Astrocyte (in vitro differentiated cells and primary cell): ENCODE measurements around the gene SRGAP1. TPM values are rescaled to one million over a fixed set of nuclear protein-coding genes. Genes with fewer than 3 reads are reported as not detected.

Source experiments
- DNase-seq: peaks from one replicate; pipeline ENCODE4 v3.0.0-alpha.2; 2010; ENCODE audit warnings: low read depth
- FAIRE-seq: peaks from 2 replicates; lab custom pipeline; 2011; peaks lifted over from hg19 to GRCh38; lab: Jason Lieb, UNC
- H2AFZ ChIP-seq: 2 replicates; pipeline ENCODE4 v1.6.0; 2012; ENCODE audit warnings: low read depth, low read length, inconsistent platforms
- H3K27ac ChIP-seq: 2 replicates; pipeline ENCODE4 v1.5.1; 2011; ENCODE audit warnings: low read depth, low read length, inconsistent platforms
- H3K27me3 ChIP-seq: 2 replicates; pipeline ENCODE4 v1.6.0; 2011; ENCODE audit warnings: low read length, inconsistent platforms; ENCODE audit not compliant: insufficient read depth
- H3K36me3 ChIP-seq: 2 replicates; pipeline ENCODE4 v1.5.1; 2011; ENCODE audit warnings: low read length, inconsistent platforms; ENCODE audit not compliant: insufficient read depth
- H3K4me1 ChIP-seq: 2 replicates; pipeline ENCODE4 v1.5.1; 2011; ENCODE audit warnings: low read length, inconsistent platforms; ENCODE audit not compliant: insufficient read depth
- H3K4me2 ChIP-seq: 2 replicates; pipeline ENCODE4 v1.6.0; 2012; ENCODE audit warnings: low read length, inconsistent platforms
- H3K4me3 ChIP-seq: 2 replicates; pipeline ENCODE4 v1.5.1; 2011; ENCODE audit warnings: low read depth, mild to moderate bottlenecking, low read length, inconsistent platforms; ENCODE audit not compliant: insufficient read depth
- H3K79me2 ChIP-seq: 2 replicates; pipeline ENCODE4 v1.6.0; 2012; ENCODE audit warnings: mild to moderate bottlenecking, low read length, inconsistent platforms; ENCODE audit not compliant: insufficient read depth
- H3K9ac ChIP-seq: 2 replicates; pipeline ENCODE4 v1.6.0; 2012; ENCODE audit warnings: mild to moderate bottlenecking, low read length, inconsistent platforms
- H3K9me3 ChIP-seq: 2 replicates; pipeline ENCODE4 v1.5.1; 2012; ENCODE audit warnings: low read depth, mild to moderate bottlenecking, low read length, inconsistent platforms; ENCODE audit not compliant: insufficient read depth
- H4K20me1 ChIP-seq: 2 replicates; pipeline ENCODE4 v1.6.0; 2012; ENCODE audit warnings: low read length, inconsistent platforms; ENCODE audit not compliant: insufficient read depth
- H3K27ac Mint-ChIP-seq: one replicate; pipeline ENCODE4 v1.8.0; 2021; ENCODE audit warnings: mild to moderate bottlenecking, mixed read lengths; ENCODE audit not compliant: unreplicated experiment
- H3K27me3 Mint-ChIP-seq: one replicate; pipeline ENCODE4 v1.8.0; 2021; ENCODE audit warnings: low read depth, mixed read lengths; ENCODE audit not compliant: unreplicated experiment
- H3K36me3 Mint-ChIP-seq: one replicate; pipeline ENCODE4 v1.8.0; 2021; ENCODE audit warnings: low read depth, mixed read lengths; ENCODE audit not compliant: unreplicated experiment
- H3K4me1 Mint-ChIP-seq: one replicate; pipeline ENCODE4 v1.8.0; 2021; ENCODE audit warnings: low read depth, mixed read lengths; ENCODE audit not compliant: unreplicated experiment
- H3K4me3 Mint-ChIP-seq: one replicate; pipeline ENCODE4 v1.8.0; 2021; ENCODE audit warnings: mild to moderate bottlenecking, moderate library complexity, mixed read lengths; ENCODE audit not compliant: unreplicated experiment
- H3K9me3 Mint-ChIP-seq: one replicate; pipeline ENCODE4 v1.8.0; 2021; ENCODE audit warnings: mild to moderate bottlenecking, mixed read lengths; ENCODE audit not compliant: unreplicated experiment
- CTCF ChIP-seq: IDR thresholded peaks from 2 replicates; pipeline ENCODE4 v1.5.1; 2011; ENCODE audit warnings: low read depth, mild to moderate bottlenecking, inconsistent platforms, low read length, moderate library complexity; ENCODE audit not compliant: insufficient read depth
- EZH2 ChIP-seq: IDR thresholded peaks from 2 replicates; pipeline ENCODE4 v1.6.1; 2012; ENCODE audit warnings: mild to moderate bottlenecking, low read length, inconsistent platforms; ENCODE audit not compliant: insufficient read depth
- total RNA-seq: library from RNA; stranded (reverse); gene quantifications from 2 replicates; pipeline ENCODE4 v1.2.1, GENCODE V29; 2021

The SRGAP1 gene
- total RNA-seq, 1 donor from 2014 or later, result 15.2 TPM

- H3K36me3 ChIP-seq, result no peaks in the 10 kb centered on the region
Measured at GRCh38 chr12:63843721-63844390, 644 bp upstream of the SRGAP1 start.

GRCh38 chr12:63845726-63846125 lies 1.2 kb downstream of the SRGAP1 start:
- DNase-seq (peak; percentile 34), FAIRE-seq (no peak)
- no peak for TF ChIP-seq CTCF
- no peak for TF ChIP-seq EZH2
- no peak overlapping the region for H2AFZ ChIP-seq
- H3K79me2 ChIP-seq, result peaks cover 62% of the 10 kb centered on the region
- H3K4me1 Mint-ChIP-seq, result peaks cover 20% of the 10 kb centered on the region
- no peaks in the 10 kb centered on the region for H3K27me3 ChIP-seq
- H3K4me1 ChIP-seq, result no peaks in the 10 kb centered on the region
- H3K27ac Mint-ChIP-seq, result no peak overlapping the region
- H4K20me1 ChIP-seq, result peaks cover 40% of the 10 kb centered on the region
- peak overlapping the region; percentile 5 for H3K27ac ChIP-seq
- H3K4me2 ChIP-seq, result peak overlapping the region; percentile 94
- H3K27me3 Mint-ChIP-seq, result no peaks in the 10 kb centered on the region
- no peaks in the 10 kb centered on the region for H3K36me3 ChIP-seq
- peak overlapping the region; percentile 96 for H3K9ac ChIP-seq
- H3K9me3 ChIP-seq, result no peaks in the 10 kb centered on the region
- H3K4me3 Mint-ChIP-seq, result peak overlapping the region; percentile 100
- peak overlapping the region; percentile 99 for H3K4me3 ChIP-seq
- H3K9me3 Mint-ChIP-seq, result no peaks in the 10 kb centered on the region
- H3K36me3 Mint-ChIP-seq, result no peaks in the 10 kb centered on the region

More at GRCh38 chr12:63843721-63844390, 644 bp upstream of the SRGAP1 start:
- Mint-ChIP-seq H3K9me3 (no peaks in the 10 kb centered on the region), H3K4me3 (peak overlapping the region; percentile 77), H3K36me3 (no peaks in the 10 kb centered on the region), H3K27ac (no peak overlapping the region), H3K27me3 (no peaks in the 10 kb centered on the region), H3K4me1 (peaks cover 10% of the 10 kb centered on the region)
- DNase-seq (peak; percentile 90), FAIRE-seq (no peak)
- H3K4me3 ChIP-seq, result peak overlapping the region; percentile 99
- H3K4me2 ChIP-seq, result peak overlapping the region; percentile 94
- H3K27ac ChIP-seq, result peak overlapping the region; percentile 81
- peaks cover 43% of the 10 kb centered on the region for H3K79me2 ChIP-seq
- peak overlapping the region; percentile 96 for H3K9ac ChIP-seq
- H4K20me1 ChIP-seq, result peaks cover 22% of the 10 kb centered on the region
- H2AFZ ChIP-seq, result peak overlapping the region; percentile 91
- no peak for TF ChIP-seq EZH2
- peak; percentile 54 for TF ChIP-seq CTCF
- no peaks in the 10 kb centered on the region for H3K9me3 ChIP-seq
- H3K27me3 ChIP-seq, result no peaks in the 10 kb centered on the region
- no peaks in the 10 kb centered on the region for H3K4me1 ChIP-seq
